Stimulated activated CD4-positive, alpha-beta T cell treated with anti-CD3 and anti-CD28 coated beads, Interleukin-1b, Interleukin-23, amount 100 ng/mL, for 4 hours (primary cell): ENCODE measurements around the gene STX12.
"Not testable (repeated sequence)": the region's sequence is repeated elsewhere in the genome, so short reads cannot be mapped to it uniquely, and the experiment has no call there.

Source experiments
- DNase-seq, 2 donors: peaks; one replicate each; pipeline ENCODE4 v3.0.0-alpha.2; 2020; ENCODE audit warnings: low read depth in 2 of 2

STX12 gene

DNA sequence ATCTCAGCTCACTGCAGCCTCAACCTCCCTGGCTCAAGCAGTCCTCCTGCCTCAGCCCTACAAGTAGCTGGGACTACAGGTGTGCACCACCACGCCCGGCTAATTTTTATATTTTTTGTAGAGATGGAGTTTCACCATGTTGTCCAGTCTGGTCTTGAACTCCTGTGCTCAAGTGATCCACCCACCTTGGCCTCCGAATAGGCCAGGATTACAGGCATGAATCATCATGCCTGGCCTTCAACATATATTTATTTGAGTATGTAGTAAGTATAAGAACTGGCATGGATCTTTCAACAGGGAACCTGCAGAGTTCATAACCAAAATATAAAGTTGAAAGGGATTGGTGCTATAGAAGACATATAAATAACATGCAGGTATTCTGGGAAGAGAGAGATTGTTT is 2.3 kb downstream of the STX12 start:
- DNase-seq, result not testable (repeated sequence)

DNA sequence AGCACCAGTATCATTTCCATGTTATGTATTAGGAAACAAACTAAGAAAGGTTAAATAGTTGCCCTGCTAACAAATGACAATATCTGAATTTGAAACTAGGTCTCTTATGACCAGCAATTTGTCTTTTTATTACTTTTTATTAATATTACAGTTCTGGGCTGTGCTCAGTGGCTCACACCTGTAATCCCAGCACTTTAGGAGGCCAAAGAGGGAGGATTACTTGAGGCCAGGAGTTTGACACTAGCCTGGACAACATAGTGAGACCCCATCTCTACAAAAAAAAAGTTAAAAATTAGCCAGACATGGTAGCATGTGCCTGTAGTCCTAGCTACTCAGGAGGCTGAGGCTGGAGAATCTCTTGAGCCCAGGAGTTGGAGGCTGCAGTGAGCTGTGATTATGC is 3.3 kb downstream of the STX12 start:
- DNase-seq, result not testable (repeated sequence)

DNA sequence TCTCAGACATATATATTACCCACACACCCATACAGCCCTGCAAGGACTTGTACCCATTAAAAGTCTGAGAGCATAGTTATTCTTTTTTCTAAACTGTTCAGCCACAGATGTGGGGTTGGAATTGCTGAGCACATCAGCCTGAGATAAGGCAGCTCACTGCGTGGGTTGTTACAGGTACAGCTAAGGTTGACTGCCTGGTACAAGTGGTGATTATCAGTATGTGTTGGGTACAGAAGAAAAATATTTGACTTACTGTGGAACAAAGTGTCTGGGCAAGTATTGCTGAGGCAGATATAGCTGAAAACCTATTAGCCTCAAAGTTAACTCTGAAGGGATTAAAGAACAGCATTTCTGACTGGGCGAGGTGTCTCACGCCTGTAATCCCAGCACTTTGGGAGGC is 5.0 kb downstream of the STX12 start:
- no peak for DNase-seq

DNA sequence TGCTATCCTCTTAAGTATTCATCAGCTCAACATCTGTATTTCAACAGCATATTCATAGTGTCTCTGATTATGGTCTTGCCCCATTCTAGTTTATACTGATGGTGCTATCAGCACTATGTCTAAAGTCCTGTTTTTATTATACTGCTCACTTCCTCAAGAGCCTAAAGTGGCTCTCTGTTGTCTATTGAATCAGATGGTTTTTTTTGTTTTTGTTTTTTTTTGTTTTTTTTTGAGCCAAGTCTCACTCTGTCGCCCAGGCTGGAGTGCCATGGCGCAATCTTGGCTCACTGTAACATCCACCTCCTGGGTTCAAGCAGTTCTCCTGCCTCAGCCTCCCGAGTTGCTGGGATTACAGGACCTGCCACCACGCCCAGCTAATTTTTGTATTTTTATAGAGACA is 6.1 kb downstream of the STX12 start:
- DNase-seq, result no peak

DNA sequence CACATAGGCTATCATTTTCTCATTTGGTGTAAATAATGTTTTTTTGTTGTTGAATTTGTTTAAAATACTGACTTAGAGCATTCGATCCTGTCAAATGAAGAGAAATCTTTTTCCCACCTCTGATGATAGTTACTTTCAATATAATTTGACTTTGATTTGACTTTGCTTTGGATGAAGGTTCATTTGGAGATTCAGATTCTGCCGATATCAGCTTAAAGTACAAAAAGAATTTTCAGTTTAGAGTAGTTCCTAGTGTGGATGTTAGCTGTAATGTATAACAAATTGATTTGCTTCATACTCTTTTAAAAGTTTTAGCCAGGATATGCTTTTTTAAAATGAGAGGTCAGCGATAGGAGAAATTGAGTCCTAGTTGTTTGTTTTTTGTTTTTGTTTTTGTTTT is 9.9 kb downstream of the STX12 start:
- DNase-seq, result no peak

DNA sequence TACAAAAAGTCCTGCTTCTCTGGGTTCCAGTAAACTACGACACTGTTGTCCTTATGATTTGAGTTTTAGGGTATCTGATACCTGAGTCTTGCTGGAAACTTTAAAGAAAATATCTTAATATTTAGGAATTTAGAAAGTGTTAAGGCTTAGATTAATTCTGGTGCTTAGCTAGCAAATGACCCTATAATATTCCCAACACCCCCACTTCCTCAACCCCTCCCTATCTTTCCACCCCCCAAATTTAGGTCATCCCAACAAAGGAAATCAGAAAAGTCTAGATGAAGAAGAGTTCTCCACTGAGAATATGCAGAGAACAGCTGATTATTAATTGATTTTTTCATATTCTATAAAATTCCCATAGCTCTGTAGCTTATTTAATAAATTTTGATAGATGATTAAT is 11.7 kb downstream of the STX12 start:
- no peak for DNase-seq

DNA sequence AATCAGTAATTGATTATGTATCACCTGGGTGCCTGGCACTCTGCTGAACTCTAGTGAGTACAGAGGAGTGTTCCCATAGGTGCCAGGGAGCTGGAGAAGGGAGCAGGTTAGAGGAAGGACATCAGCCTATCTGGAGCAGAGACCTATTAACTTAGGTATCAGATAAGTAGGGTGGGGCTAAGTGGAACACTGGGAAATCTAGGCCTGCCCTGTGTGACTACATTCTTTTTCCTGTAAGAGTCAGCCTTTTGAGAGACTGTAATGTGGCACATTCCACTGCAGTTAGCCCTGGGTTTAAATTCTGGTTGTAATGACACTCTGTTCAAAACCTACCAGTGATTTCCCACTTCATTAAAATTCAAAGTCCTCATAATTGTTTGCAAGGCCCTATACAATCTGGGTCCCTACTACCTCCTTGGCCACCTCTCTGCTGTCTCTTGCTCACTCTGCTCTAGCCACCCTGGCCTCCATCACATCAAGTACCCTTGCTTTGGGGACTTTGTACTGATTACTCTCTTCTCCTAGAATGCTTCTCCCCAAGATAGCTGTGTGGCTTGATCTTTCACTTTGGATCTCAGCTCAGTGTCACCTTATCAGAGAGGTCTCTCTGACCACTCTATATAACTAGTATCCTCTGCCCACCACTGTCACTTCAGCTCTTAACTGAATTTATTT is 12.9 kb downstream of the STX12 start:
- no peak for DNase-seq

DNA sequence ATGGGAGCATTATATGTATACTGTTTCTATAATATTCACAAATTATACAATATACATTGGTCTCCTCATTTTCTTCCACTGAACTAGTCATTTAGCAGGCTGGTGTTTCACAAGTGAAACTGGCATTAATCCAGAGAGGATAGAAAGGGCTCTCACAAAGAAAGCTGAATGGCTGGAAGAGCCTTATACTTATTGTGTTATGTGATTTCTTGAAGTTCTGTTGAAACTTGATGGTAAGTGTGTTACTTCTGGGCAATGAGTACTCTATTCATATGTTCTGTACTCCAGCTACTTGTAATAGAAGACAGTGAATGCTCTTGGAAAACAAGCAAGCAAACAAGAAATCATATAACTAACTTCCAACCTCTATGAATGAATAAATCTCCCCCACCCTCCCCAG is 14.9 kb downstream of the STX12 start:
- DNase-seq, result no peak

DNA sequence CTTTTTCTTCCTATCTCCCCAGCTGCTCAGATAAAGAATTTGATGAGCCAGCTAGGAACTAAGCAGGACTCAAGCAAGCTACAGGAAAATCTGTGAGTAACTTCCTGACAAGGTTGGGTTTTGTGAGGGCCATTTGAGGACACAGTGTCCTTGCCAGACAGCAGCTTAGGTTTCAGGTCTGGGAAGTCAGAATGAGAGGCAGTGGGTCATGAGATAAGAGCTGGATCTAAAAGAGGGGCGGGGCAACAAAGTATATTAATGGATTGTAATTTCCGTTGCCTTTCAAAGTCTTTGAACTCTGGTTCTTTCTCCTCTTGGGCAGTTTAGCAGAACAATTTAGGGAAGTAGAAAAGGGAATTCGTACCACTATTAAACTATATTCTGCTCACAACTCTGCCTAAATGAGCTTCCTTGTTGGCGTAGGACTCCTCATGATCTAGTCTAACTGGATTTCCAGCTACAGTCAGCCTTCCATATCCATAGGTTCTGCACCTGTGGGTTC is 16.6 kb downstream of the STX12 start:
- DNase-seq, result no peak

DNA sequence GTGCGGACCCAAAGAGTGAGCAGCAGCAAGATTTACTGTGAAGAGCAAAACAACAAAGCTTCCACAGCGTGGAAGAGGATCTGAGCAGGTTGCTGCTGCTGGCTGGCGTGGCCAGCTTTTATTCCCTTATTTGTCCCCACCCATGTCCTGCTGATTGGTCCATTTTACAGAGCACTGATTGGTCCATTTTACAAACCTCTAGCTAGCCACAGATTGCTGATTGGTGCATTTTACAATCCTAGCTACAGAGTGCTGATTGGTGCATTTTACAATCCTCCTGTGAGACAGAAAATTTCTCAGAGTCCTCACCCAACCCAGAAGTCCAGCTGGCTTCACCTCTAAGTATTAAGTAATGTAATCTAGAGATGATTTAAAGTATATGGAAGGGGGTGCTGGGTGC is 17.3 kb downstream of the STX12 start:
- DNase-seq, result not testable (repeated sequence)

DNA sequence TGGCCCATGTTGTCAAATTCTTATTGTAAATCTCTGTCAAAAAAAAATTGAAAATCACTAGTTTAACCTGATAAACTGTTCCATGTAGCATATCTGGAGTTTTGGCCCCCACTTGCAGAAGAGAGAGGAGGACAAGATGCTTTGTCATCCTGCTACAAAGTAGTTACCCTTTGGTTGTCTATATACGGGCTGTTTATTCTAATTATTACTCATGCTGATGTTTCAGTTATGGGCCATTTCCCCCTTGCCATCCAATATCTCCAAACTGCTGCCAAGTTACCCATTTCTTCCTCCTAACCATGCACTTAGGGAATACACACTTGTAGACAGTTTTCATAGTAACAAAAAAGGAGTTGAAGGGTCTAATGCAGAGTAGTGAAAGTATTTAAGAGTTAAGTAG is 22.6 kb downstream of the STX12 start:
- no peak for DNase-seq

DNA sequence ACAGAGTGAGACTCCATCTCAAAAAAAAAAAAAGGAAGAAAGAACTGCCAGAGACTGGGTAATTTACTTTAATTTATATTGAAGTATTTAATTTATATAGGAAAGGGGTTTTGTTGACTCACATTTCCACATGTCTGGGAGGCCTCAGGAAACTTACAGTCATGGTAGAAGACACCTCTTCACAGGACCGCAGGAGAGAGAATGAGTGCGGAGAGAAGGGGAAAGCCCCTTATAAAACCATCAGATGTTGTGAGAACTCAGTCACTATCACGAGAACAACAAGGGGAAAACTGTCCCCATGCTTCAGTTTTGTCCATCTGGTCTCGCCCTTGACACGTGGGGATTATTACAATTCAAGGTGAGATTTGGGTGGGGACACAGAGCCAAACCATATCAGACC is 31.8 kb downstream of the STX12 start:
- DNase-seq, result no peak

DNA sequence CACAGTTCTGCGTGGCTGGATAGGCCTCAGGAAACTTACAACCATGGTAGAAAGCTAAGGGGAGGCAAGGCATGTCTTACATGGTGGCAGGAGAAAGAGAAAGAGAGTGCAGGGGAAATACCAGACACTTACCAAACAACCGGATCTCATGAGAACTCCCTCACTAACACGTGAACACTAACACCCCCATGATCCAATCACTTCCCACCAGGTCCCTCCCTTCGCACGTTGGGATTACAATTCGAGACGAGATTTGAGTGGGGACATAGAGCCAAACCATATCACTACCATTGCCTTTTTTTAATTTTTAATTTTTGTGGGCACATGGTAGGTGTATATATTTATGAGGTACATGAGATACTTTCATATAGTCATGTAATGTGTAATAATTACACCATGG is 33.7 kb downstream of the STX12 start:
- no peak for DNase-seq

DNA sequence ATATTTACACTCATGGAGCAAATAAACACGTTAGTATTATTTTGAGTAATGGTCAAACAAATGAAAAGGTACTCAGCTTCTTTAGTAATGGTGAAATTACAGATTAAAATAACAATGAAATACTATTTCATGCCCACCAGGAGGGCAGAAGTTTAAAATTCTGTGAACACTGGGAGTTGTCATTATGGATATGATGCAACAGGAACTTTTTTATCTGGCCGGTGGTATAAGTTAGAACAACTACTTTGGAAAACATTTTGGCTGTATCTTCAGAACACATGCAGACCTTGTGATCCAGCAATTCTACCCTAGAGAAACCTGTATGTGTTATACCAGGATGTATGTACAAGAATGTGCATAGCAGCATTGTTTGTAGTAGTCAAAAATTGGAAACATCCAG is 34.4 kb downstream of the STX12 start:
- no peak for DNase-seq

DNA sequence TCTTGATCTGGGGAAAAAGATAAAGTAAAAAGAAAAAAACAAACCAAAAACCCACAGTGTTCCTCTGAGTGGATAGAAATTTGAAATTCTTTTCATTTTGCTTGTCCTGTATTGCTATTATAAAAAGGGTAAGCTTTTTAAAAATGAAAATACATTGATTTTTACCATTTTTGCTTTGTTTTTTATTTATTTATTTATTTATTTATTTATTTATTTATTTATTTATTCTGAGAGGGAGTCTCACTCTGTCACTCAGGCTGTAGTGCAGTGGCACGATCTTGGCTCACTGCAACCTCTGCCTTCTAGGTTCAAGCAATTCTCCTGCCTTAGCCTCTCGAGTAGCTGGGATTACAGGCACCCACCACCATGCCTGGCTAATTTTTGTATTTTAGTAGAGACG is 35.1 kb downstream of the STX12 start:
- DNase-seq, result not testable (repeated sequence)

DNA sequence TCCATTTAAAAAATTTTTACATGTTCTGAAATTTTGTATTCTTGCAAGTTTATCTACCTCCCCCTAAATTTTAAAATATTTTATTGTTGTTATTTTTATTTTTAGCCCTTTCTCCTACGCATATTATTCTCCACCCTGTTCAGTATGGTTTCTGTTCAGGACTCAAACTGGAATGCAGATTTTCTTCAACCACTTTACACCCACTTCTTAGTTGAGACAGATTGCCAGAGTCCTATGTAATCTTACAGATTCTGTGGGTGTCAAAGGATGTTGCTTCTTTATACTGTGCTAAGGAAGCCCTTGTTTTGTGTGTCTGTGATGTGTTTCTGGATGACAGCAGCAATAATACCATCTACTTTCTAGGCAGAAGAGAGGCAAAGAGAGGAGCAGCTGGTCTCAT is 36.9 kb downstream of the STX12 start:
- no peak for DNase-seq

DNA sequence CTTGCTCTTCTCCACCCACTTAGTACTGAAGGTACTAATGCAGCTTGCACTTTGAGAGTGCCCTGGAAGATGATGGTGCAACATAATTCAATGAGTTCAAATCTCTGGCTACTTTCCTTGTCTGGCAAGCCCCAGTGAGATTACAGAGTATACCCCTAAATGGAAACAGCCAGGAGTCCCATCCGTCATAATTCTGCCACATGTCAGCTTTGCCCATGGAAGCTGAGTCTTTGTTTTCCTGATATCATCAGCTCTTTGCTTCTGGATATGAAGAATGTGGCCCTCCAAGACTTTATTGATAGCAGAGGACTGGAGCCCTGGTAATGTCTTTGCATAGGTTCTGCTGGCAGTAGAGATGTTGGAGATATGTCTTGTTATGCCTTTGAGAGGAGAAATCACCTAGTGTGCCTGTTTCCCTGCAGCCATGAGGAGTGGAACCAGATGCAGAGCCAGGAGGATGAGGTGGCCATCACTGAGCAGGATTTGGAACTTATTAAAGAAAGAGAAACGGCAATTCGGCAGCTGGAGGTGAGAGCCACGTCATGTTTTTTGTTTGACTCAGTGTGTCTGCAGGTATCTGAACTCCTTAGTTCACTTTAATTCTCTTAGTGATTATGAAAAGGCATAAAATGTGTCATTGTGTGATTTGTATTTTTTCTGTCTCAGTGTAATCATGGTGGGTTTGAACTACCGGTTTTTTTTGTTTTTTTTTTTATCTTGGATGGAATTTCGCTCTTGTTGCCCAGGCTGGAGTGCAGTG is 38.9 kb downstream of the STX12 start:
- no peak for DNase-seq

DNA sequence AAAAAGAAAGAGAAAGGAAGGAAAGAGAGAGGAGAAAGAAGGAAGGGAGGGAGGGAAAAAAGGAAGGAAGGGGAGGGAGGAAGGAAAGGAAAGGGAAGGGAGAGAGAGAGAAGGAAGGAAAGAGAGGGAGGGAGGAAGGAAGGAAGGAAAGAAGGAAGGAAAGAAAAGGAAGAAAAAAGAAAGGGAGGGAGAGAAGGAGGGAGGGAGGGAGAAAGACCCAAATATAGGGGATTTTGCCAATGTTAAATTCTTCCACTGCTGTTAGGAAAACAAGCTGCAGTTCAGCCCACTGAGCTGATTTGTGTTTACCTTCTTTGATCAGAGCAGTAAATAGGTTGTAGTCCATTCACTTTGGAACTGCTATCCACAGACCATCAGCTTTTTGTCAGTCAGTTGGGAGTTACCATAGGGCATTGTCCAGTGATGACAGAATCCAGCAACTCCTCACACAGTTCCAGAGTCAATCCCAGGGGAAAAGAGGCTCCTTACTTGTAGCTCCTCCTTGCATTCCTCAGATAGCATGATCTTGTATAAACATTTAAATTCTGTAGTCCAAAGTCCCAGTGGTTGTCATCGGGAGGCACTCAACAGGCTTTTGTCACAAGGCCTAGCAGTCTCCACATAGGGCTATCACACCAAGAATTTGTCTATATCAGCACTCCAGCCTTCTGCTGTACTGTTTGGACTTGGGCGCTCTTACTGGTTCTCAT is 44.1 kb downstream of the STX12 start:
- no peak for DNase-seq

DNA sequence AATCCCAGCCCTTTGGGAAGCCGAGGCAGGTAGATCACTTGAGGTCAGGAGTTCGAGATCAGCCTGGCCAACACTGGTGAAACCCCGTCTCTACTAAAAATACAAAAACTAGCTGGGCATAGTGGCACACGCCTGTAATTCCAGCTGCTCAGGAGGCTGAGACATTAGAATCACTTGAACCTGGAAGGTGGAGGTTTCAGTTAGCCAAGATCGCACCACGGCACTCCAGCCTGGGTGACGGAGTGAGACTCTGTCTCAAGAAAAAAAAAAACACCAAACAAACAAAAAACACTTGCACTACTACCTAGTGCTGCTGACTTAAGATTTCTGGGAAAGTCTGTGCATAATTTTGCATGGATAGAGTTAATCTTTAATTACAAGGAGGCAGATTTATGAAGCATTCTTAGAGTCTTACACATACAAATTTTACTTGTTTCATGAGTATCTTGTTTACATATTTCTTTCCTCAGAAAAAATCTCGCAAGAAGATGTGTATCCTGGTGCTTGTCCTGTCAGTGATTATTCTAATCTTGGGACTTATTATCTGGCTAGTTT is 48.8 kb downstream of the STX12 start:
- no peak for DNase-seq

DNA sequence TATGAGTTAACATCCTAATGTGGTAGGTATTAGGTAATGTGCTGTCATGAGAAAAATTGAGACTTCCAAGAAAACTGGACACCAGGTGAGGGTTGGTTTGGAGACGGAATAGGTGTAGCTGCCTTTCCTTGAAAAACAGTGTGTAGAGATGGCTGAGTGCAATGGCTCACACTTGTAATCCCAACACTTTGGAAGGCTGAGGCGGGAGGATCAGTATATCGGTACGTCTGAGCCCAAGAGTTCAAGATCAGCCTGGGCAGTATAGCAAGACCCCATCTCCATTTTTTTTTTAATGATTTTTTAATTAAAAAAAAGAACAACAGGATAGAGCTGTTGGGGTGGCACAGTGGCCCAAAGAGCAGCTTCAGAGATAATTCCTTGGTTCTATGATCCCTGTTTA is 50.8 kb downstream of the STX12 start:
- DNase-seq, result no peak

DNA sequence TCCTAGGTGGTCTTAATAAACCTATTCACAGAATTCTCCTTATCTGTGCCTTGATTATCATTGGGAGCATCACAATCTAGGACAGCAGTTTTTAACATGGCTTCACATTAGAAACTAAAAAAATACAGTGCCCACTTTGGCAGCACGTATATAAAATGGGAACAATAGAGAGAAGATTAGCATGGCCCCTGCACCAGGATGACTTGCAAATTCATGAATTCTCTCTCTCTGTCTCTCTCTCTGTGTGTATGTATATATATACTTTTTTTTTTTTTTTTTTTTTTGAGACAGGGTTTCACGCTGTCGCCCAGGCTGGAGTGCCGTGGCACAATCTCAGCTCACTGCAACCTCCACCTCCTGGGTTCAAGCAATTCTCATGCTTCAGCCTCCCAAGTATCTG is 51.4 kb downstream of the STX12 start:
- DNase-seq, result no peak

DNA sequence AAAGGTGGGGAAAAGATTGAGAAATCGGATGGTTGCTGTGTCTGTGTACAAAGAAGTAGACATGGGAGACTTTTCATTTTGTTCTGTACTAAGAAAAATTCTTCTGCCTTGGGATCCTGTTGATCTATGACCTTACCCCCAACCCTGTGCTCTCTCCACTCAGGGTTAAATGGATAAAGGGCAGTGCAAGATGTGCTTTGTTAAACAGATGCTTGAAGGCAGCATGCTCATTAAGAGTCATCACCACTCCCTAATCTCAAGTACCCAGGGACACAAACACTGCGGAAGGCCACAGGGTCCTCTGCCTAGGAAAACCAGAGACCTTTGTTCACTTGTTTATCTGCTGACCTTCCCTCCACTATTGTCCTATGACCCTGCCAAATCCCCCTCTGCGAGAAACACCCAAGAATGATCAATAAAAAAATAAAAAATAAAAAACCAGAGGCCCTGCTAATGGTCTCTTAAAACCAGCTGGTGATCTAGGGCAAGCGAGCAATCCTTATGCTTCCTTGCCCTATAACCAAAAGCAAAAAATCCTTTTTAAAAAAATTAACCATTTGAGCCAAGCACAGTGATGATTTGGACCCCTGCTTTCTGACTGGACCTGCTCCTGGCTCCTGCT is 56.4 kb downstream of the STX12 start:
- not testable (repeated sequence) for DNase-seq
